ENCODE results near the gene CELF4.

CELF4 gene

GRCh38 chr18:37328946-37329719 is 236.5 kb downstream of the CELF4 start:
- H3K36me3 ChIP-seq (ENCODE audit: control insufficient read depth, insufficient read depth, low read length), result no peaks in the 10 kb centered on the region
- TF ChIP-seq CTCF (IDR thresholded peaks at IDR 0.05; ENCODE audit: insufficient read depth, low read length, poor library complexity, severe bottlenecking), result no peak
- no peaks in the 10 kb centered on the region for H3K27me3 ChIP-seq (replicated peaks; ENCODE audit: control insufficient read depth, insufficient read depth, low read length)
- DNase-seq (ENCODE audit: extremely low read depth, insufficient read length), result no peak
- no peak overlapping the region for H3K4me3 ChIP-seq (replicated peaks; ENCODE audit: low read depth, low read length)

- no peak for DNase-seq (ENCODE audit: extremely low read depth, insufficient read length)
- H3K27me3 ChIP-seq (replicated peaks; ENCODE audit: control insufficient read depth, insufficient read depth, low read length), result no peaks in the 10 kb centered on the region
- no peaks in the 10 kb centered on the region for H3K36me3 ChIP-seq (ENCODE audit: control insufficient read depth, insufficient read depth, low read length)
- H3K4me3 ChIP-seq (replicated peaks; ENCODE audit: low read depth, low read length), result no peak overlapping the region
- no peak for TF ChIP-seq CTCF (IDR thresholded peaks at IDR 0.05; ENCODE audit: insufficient read depth, low read length, poor library complexity, severe bottlenecking)
These were observed 238.5 kb downstream of the CELF4 start for GRCh38 chr18:37327063-37327577.

- Histone ChIP-seq H3K27me3 (replicated peaks; ENCODE audit: control insufficient read depth, insufficient read depth, low read length) (no peaks in the 10 kb centered on the region), H3K4me3 (replicated peaks; ENCODE audit: low read depth, low read length) (no peak overlapping the region), H3K36me3 (ENCODE audit: control insufficient read depth, insufficient read depth, low read length) (no peaks in the 10 kb centered on the region)
- DNase-seq (ENCODE audit: extremely low read depth, insufficient read length), result no peak
- TF ChIP-seq CTCF (IDR thresholded peaks at IDR 0.05; ENCODE audit: insufficient read depth, low read length, poor library complexity, severe bottlenecking), result peak; percentile 88
These were observed 243.0 kb downstream of the CELF4 start for GRCh38 chr18:37322492-37323035.

GRCh38 chr18:37321582-37322491 is 243.8 kb downstream of the CELF4 start:
- TF ChIP-seq CTCF (IDR thresholded peaks at IDR 0.05; ENCODE audit: insufficient read depth, low read length, poor library complexity, severe bottlenecking), result no peak
- no peak for DNase-seq (ENCODE audit: extremely low read depth, insufficient read length)
- H3K4me3 ChIP-seq (replicated peaks; ENCODE audit: low read depth, low read length), result no peak overlapping the region

GRCh38 chr18:37320317-37320716 is 245.3 kb downstream of the CELF4 start:
- no peak for TF ChIP-seq CTCF (IDR thresholded peaks at IDR 0.05; ENCODE audit: insufficient read depth, low read length, poor library complexity, severe bottlenecking)
- Histone ChIP-seq H3K36me3 (ENCODE audit: control insufficient read depth, insufficient read depth, low read length) (no peaks in the 10 kb centered on the region), H3K4me3 (replicated peaks; ENCODE audit: low read depth, low read length) (no peak overlapping the region), H3K27me3 (replicated peaks; ENCODE audit: control insufficient read depth, insufficient read depth, low read length) (no peaks in the 10 kb centered on the region)
- DNase-seq (ENCODE audit: extremely low read depth, insufficient read length), result no peak

More at GRCh38 chr18:37321582-37322491, 243.8 kb downstream of the CELF4 start:
- Histone ChIP-seq H3K27me3 (replicated peaks; ENCODE audit: control insufficient read depth, insufficient read depth, low read length) (no peaks in the 10 kb centered on the region), H3K36me3 (ENCODE audit: control insufficient read depth, insufficient read depth, low read length) (no peaks in the 10 kb centered on the region)

All from GM06990 (cell line).